Skin of body (tissue), 2 donors: ENCODE measurements around the gene CLIP3. TPM values are rescaled to one million over a fixed set of nuclear protein-coding genes. Genes with fewer than 3 reads are reported as not detected.
"Not testable (repeated sequence)": the region's sequence is repeated elsewhere in the genome, so short reads cannot be mapped to it uniquely, and the experiment has no call there.

Experiments
- DNase-seq: peaks from one replicate; lab custom pipeline; 2025; lab: John Stamatoyannopoulos, UW
- total RNA-seq: library from RNA; depleted of rRNA; stranded (reverse); fragments of >200 nt; gene quantifications from one replicate; pipeline ENCODE4 v1.2.3, GENCODE V29; 2014

CLIP3 gene
- total RNA-seq, 1 donor from 2014 or later = 4.2 TPM

GRCh38 chr19:36049080-36049698 is 16.5 kb upstream of the CLIP3 start:
- DNase-seq = no peak

DNA sequence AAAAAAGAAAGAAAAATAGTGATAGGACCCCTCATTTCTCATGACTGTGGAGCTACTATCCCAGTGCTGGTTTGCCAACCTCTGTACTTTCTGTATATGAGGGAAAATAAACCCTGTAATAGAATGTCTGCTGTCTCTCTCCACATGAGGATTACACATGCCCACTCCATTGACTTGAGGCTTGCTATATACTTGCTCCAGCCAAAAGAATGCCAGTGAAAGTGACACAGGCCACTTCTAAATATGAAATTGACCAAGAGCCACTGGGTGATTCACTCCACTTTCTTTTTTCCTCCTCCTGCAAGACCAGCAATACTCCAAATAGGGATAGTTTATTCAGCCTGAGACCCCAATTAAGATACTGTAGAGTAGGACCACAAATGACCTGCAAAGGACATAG is 15.2 kb upstream of the CLIP3 start:
- DNase-seq = no peak

- no peak for DNase-seq
These were observed 13.9 kb upstream of the CLIP3 start for GRCh38 chr19:36046443-36047050.

GRCh38 chr19:36043952-36044351 is 11.3 kb upstream of the CLIP3 start:
- no peak for DNase-seq

DNA sequence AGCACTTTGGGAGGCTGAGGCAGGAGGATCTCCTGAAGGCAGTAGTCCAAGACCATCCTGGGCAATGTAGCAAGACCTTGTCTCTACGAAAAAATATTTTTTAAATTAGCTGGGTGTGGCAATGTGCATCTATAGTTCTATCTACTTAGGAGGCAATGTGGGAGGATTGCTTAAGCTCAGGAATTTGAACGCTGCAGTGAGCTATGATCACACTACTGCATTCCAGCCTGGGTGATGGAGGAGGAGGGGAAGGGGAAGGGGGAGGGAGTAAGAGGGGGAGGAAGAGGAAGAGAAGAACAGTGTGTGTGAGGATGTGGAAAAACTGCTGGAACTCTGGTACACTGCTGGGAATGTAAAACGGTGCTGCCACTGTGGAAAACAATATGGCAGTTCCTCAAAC is 9.2 kb upstream of the CLIP3 start:
- no peak for DNase-seq

DNA sequence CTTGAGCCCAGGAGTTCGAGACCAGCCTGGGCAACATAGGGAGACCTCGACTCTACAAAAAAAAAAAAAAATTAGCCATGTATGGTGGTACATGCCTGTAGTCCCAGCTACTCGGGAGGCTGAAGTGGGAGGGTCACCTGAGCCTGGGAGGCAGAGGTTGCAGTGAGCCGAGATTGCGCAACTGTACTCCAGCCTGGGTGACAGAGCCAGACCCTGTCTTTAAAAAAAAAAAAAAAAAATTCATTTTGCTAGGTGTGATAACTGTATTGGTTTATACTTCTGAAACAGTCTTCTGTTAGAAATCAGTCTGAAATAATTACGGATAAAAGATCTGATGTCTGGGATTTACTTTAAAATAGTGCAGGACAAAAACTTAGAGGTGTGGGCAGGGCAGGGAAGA is 8.4 kb upstream of the CLIP3 start:
- not testable (repeated sequence) for DNase-seq

DNA sequence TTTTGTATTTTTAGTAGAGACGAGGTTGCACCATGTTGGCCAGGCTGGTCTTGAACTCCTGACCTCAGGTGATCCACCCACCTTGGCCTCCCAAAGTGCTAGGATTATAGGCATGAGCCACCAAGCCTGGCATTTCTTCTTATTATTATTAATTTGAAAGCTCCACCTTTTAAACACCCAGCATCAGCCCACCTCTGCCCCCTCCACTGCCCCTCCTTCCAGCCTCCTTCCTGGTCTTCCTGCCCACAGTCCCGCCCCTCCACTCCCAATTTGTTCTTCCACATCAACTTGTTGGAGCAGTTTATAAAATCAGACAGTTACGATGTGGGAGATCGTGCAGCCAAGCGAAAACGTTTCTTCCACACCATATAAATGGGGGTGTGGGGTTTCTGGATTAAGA is 7.8 kb upstream of the CLIP3 start:
- no peak for DNase-seq

- no peak for DNase-seq
These were observed 1.4 kb downstream of the CLIP3 start for GRCh38 chr19:36031308-36031707.

- DNase-seq = no peak
These were observed 2.2 kb downstream of the CLIP3 start for GRCh38 chr19:36030264-36031148.

DNA sequence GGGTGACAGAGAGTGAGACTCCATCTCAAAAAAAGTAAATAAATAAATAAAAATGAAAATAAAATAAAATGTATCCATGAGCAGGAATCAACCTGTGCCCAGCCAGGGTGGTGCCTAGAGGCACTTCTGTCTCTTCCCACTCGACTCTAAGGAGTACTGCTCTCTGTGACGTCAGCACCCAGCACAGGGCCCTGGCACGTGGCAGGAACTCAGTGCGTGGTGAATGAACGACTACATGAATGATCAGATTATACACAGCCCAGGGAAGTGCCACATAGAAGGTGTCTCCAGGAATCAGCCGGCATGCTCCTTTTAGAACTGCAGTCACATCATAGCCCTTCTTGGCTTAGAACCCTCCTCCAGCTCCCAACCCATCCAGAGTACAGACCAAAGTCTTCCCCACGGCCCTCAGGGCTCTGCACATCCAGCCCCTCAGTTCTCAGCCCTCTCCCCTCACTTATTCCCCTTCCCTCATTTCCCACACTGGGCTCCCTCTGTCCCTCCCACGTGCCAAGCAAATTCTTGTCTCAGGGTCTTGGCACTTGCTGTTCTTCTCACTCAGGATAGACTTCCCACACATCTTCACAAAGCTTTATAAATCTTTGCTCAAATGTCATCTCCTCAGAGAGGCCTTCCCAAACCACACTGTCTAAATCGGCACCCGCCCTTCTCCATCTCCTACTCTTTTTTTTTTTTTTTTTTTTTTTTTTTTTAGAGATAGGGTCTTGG is 4.2 kb downstream of the CLIP3 start:
- no peak for DNase-seq

GRCh38 chr19:36027696-36028095 is 5.0 kb downstream of the CLIP3 start:
- DNase-seq = no peak

GRCh38 chr19:36026091-36026876 is 6.4 kb downstream of the CLIP3 start:
- DNase-seq = no peak

- DNase-seq = no peak
These were observed 7.1 kb downstream of the CLIP3 start for GRCh38 chr19:36025541-36025940.

GRCh38 chr19:36023432-36023831 is 9.2 kb downstream of the CLIP3 start:
- no peak for DNase-seq

DNA sequence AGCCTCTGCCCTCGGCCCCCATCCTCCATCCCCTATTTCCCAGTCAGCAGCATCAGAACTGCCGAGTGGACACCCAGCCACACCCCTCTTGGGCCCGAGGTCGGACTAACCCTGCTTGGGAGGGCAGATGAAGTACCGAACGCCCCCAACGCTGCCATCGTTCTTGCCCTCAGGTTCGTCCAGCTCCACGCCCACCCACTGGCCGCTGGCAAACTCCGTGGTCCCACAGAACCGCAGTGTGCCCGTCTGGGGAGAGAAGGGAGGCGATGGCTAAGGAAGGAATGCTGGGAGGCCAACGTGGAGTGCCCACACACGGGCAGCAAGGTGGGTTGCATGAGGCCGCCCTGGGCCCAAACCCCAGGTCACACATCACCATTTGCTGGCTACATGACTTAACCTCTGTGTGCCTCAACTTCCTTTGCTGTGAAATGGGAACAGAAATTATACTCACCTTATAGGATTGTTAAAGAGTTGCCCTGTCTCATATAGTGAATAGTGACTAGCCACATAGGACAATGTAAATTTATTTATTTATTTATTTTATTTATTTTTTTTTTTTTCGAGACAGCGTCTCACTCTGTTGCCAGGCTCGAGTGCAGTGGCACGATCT is 13.5 kb downstream of the CLIP3 start:
- no peak for DNase-seq

DNA sequence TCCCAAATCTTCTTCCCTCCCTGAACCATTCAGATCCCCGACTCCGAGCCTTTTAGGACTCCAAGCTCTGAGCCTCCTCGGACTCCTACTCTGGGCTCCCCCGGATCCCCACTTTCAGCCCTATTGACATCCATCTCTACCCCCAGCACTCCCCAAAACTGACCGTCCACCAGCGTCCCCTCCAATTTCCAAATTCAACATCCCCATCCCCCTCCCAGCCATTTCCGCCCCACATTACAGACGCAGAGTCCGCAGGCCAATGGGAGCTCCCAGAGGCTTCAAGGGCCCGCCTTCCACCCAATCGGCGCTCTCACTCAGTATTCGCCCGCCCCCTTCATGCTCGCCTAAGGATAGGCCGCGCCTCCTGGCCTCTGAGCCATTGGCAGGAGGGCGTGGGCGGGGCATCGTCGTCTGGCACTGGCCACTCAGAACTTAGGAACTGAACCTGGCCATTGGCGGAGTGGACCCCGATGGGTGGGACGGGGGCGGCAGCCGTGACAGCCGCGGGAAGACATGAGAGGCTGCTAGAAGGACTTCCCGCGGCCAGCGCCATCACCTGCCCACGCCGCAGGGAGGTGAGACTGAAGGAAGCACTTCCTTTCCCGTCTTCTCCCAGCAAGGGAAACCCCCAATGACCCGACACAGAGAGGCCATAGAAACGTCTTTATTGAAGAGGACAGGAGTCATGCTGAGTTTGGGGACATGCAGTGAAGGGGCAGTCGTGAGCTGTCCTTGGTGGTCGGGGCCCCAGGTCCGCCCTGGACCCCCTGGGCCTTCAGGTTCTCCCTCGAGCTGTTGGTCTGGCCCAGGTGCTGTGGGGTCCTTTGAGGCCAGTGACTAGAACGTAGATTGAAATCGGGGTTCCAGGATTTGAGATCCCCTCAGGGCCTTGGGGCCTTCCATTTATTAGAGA is 18.4 kb downstream of the CLIP3 start, which contains the start of gene ALKBH6:
ALKBH6 (minus strand) TSS at position 202 of the 913 bp plus-strand sequence. CDS start 816 bp downstream, outside the sequence.
- peak; percentile 98 for DNase-seq

GRCh38 chr19:36013280-36014011 is 19.2 kb downstream of the CLIP3 start:
- DNase-seq = no peak

GRCh38 chr19:36010402-36010801 is 22.3 kb downstream of the CLIP3 start:
- no peak for DNase-seq
